A673 (cell line): ENCODE data around the gene TAB3. TPM values are rescaled to one million over a fixed set of nuclear protein-coding genes. Genes with fewer than 3 reads are reported as not detected.

Source experiments
- BruUV-seq: library from RNA; stranded (reverse); fragments of 400-500 nt; replicated peaks from 2 replicates; lab custom pipeline; 2021; lab: Mats Ljungman, UMichigan
- CTCF ChIA-PET: fragments of 300-600 bp; sonication (Branson Sonifier 250); formaldehyde crosslinking; loops from one replicate; lab custom pipeline; 2022; ENCODE audit warnings: antibody characterized with exemption; lab: Charles Lee
- POLR2A ChIA-PET: fragments of 300-600 bp; sonication (Branson Sonifier 250); formaldehyde crosslinking; loops from one replicate; lab custom pipeline; 2022; ENCODE audit warnings: antibody characterized with exemption; ENCODE audit not compliant: low non-redundant PET; lab: Charles Lee
- DNase-seq: peaks from one replicate; pipeline ENCODE4 v3.0.0-alpha.2; 2015; ENCODE audit warnings: low spot score
- H3K27ac ChIP-seq: fragments of 200-600 bp; sonication (generic); 2 replicates; pipeline ENCODE4 v1.5.1; 2016; ENCODE audit warnings: mixed run types, low read depth, mild to moderate bottlenecking, mixed read lengths, antibody characterized with exemption, low read length; ENCODE audit not compliant: poor library complexity, severe bottlenecking
- H3K27me3 ChIP-seq: fragments of 200-600 bp; sonication (generic); replicated peaks from 2 replicates; pipeline ENCODE4 v1.6.1; 2017; ENCODE audit warnings: mixed run types, low read depth, mild to moderate bottlenecking, mixed read lengths, antibody characterized with exemption, low read length; ENCODE audit not compliant: insufficient read depth, poor library complexity
- H3K36me3 ChIP-seq: fragments of 200-600 bp; sonication (generic); 2 replicates; pipeline ENCODE4 v1.6.1; 2016; ENCODE audit warnings: mixed run types, mild to moderate bottlenecking, mixed read lengths, antibody characterized with exemption, low read length; ENCODE audit not compliant: insufficient read depth, poor library complexity, severe bottlenecking
- H3K4me1 ChIP-seq: fragments of 200-600 bp; sonication (generic); 2 replicates; pipeline ENCODE4 v1.6.1; 2017; ENCODE audit warnings: mixed run types, mild to moderate bottlenecking, mixed read lengths, antibody characterized with exemption, low read length; ENCODE audit not compliant: insufficient read depth, poor library complexity, severe bottlenecking
- H3K4me3 ChIP-seq: fragments of 200-600 bp; sonication (generic); 2 replicates; pipeline ENCODE4 v1.5.1; 2016; ENCODE audit warnings: low read depth, mixed run types, mild to moderate bottlenecking, mixed read lengths, low read length; ENCODE audit not compliant: poor library complexity, severe bottlenecking
- H3K9me3 ChIP-seq: fragments of 200-600 bp; sonication (generic); 2 replicates; pipeline ENCODE4 v1.6.1; 2016; ENCODE audit warnings: mixed run types, low read depth, mild to moderate bottlenecking, mixed read lengths, antibody characterized with exemption, low read length; ENCODE audit not compliant: poor library complexity, severe bottlenecking
- CTCF ChIP-seq: fragments of 300-800, 200-600 bp; sonication (generic); conservative IDR thresholded peaks from 2 replicates; pipeline ENCODE4 v1.5.1; 2017; ENCODE audit warnings: low read depth, mild to moderate bottlenecking, antibody characterized with exemption, low read length, moderate library complexity, mixed read lengths
- EZH2 ChIP-seq: fragments of 200-600 bp; sonication (generic); IDR thresholded peaks from 2 replicates; pipeline ENCODE4 v1.6.1; 2017; ENCODE audit warnings: borderline replicate concordance, low read depth, mild to moderate bottlenecking, mixed read lengths, antibody characterized with exemption, low read length; ENCODE audit not compliant: poor library complexity, severe bottlenecking
- intact Hi-C: fragments of 100-400 bp; cut with micrococcal nuclease; formaldehyde crosslinking; loops from one replicate; pipeline ENCODE4 v1.10.0; 2022; ENCODE audit not compliant: unreplicated experiment
- total RNA-seq: library from RNA; stranded (reverse); gene quantifications from 2 replicates; pipeline ENCODE4 v1.2.3, GENCODE V29; 2021

Gene TAB3
- total RNA-seq, 1 experiment from 2014 or later = 12.0 TPM

GRCh38 chrX:30777575-30777974, 111.5 kb downstream of the TAB3 start:
- intact Hi-C loops = no loop called here
- no TSS peak for BruUV-seq
- CTCF ChIA-PET = no interaction called here
- Histone ChIP-seq H3K9me3 (no peaks in the 10 kb centered on the region), H3K27ac (no peak overlapping the region), H3K4me1 (no peaks in the 10 kb centered on the region), H3K36me3 (no peaks in the 10 kb centered on the region), H3K4me3 (no peak overlapping the region), H3K27me3 (no peaks in the 10 kb centered on the region)
- POLR2A ChIA-PET = no interaction called here
- TF ChIP-seq EZH2 = no peak
- TF ChIP-seq CTCF = no peak
- DNase-seq = no peak

Other genes starting within 250 kb of the TAB3 start
- 6.3 and 7.4 TPM in 2 replicates for gene GK, start 235.8 kb downstream of the TAB3 start, total RNA-seq
- gene FTHL17, start 182.8 kb upstream of the TAB3 start, total RNA-seq = not detected in 2 replicates